GM21717 (cell line): ENCODE results near the gene KIF2C.
"Not testable (repeated sequence)": the region's sequence is repeated elsewhere in the genome, so short reads cannot be mapped to it uniquely, and the experiment has no call there.

ENCODE experiments used
- ATAC-seq: cut with Tn5 transposase; IDR thresholded peaks from one replicate; pipeline ENCODE4 v1.9.1; 2021; ENCODE audit warnings: mild to moderate bottlenecking, moderate library complexity; ENCODE audit not compliant: unreplicated experiment

KIF2C gene

GRCh38 chr1:44718091-44718490, 21.5 kb upstream of the KIF2C start:
- ATAC-seq, result no peak

- no peak for ATAC-seq
These were observed 20.3 kb upstream of the KIF2C start for GRCh38 chr1:44719318-44719717.

GRCh38 chr1:44720281-44720680, 19.4 kb upstream of the KIF2C start:
- no peak for ATAC-seq

GRCh38 chr1:44721485-44722361, 17.9 kb upstream of the KIF2C start:
- ATAC-seq, result peak; percentile 53

GRCh38 chr1:44723064-44723463, 16.6 kb upstream of the KIF2C start:
- ATAC-seq, result no peak

GRCh38 chr1:44723496-44724295, 15.9 kb upstream of the KIF2C start:
- no peak for ATAC-seq

- ATAC-seq, result no peak
These were observed 15.2 kb upstream of the KIF2C start for GRCh38 chr1:44724296-44724954.

GRCh38 chr1:44724955-44725698, 14.5 kb upstream of the KIF2C start:
- ATAC-seq, result no peak

- ATAC-seq, result peak; percentile 58
These were observed 8.7 kb upstream of the KIF2C start, which contains the start of gene RNU5D-1 for GRCh38 chr1:44730741-44731512. RNU5D-1 (minus strand) TSS chr1:44731170.

GRCh38 chr1:44733365-44733764, 6.3 kb upstream of the KIF2C start:
- no peak for ATAC-seq

GRCh38 chr1:44733784-44734183, 5.9 kb upstream of the KIF2C start:
- ATAC-seq, result no peak

- ATAC-seq, result no peak
These were observed 3.6 kb upstream of the KIF2C start for GRCh38 chr1:44735992-44736391.

GRCh38 chr1:44738953-44739306, 707 bp upstream of the KIF2C start:
- not testable (repeated sequence) for ATAC-seq

- ATAC-seq, result no peak
These were observed 561 bp downstream of the KIF2C start for GRCh38 chr1:44740179-44740617.

GRCh38 chr1:44743211-44743610, 3.6 kb downstream of the KIF2C start:
- no peak for ATAC-seq

GRCh38 chr1:44747878-44748277, 8.2 kb downstream of the KIF2C start:
- no peak for ATAC-seq

GRCh38 chr1:44757420-44757819, 17.8 kb downstream of the KIF2C start:
- ATAC-seq, result no peak

- no peak for ATAC-seq
These were observed 19.4 kb downstream of the KIF2C start for GRCh38 chr1:44759077-44759476.

GRCh38 chr1:44760876-44761275, 21.2 kb downstream of the KIF2C start:
- ATAC-seq, result no peak

- ATAC-seq, result not testable (repeated sequence)
These were observed 26.8 kb downstream of the KIF2C start for GRCh38 chr1:44766421-44766820.
